HepG2 (cell line): ENCODE results near the gene RAB2B. TPM values are rescaled to one million over a fixed set of nuclear protein-coding genes. Genes with fewer than 3 reads are reported as not detected.

Experiments
- ATAC-seq: fragments of 200-7000 bp; cut with Tn5 transposase; 3 replicates; pipeline ENCODE4 v1.9.1; 2020; ENCODE audit warnings: mild to moderate bottlenecking, moderate library complexity
- BruUV-seq: library from RNA; stranded (reverse); fragments of 400-500 nt; replicated peaks from 2 replicates; lab custom pipeline; 2021; lab: Mats Ljungman, UMichigan
- CTCF ChIA-PET: fragments of 300-600 bp; formaldehyde crosslinking; extraction: SDS; loops from one replicate; lab custom pipeline; 2021; ENCODE audit warnings: low total read pairs, inconsistent platforms, low intra/inter-chr PET ratio; lab: Yijun Ruan, JAX
- POLR2A ChIA-PET: fragments of 350-600 bp; sonication (Branson Sonifier 250); formaldehyde crosslinking; loops from one replicate; lab custom pipeline; 2020; ENCODE audit warnings: antibody characterized with exemption, inconsistent platforms; lab: Yijun Ruan, JAX
- DNase-seq: peaks from one replicate; pipeline ENCODE4 v3.0.0-alpha.2; 2015; ENCODE audit warnings: low spot score
- FAIRE-seq: peaks from 3 replicates; lab custom pipeline; 2011; peaks lifted over from hg19 to GRCh38; lab: Jason Lieb, UNC
- H2AFZ ChIP-seq: one replicate; pipeline ENCODE4 v1.6.1; 2011; ENCODE audit warnings: low read length, inconsistent platforms
- H3K27ac ChIP-seq: fragments of 300-600 bp; 3 replicates; pipeline ENCODE4 v1.8.0; 2011; ENCODE audit warnings: mixed run types, mild to moderate bottlenecking, mixed read lengths, low read length, inconsistent platforms; ENCODE audit not compliant: insufficient read depth; ENCODE audit errors: extremely low read length
- H3K27me3 ChIP-seq, 2 experiments: fragments of 200-600 bp in 1 of 2; 2 replicates in 1 of 2; 3 replicates in 1 of 2; pipeline versions ENCODE4 v1.6.0 to v1.8.0; 2011; ENCODE audit warnings: low read length in 2 of 2, mild to moderate bottlenecking in 2 of 2, moderate library complexity in 2 of 2, inconsistent platforms in 1 of 2; ENCODE audit not compliant: insufficient read depth in 2 of 2, control insufficient read depth in 1 of 2
- H3K36me3 ChIP-seq, 2 experiments: fragments of 200-600 bp in 1 of 2; replicated peaks in 1 of 2; 2 replicates in 1 of 2; 3 replicates in 1 of 2; pipeline versions ENCODE4 v1.5.1 to v1.8.0; 2011; ENCODE audit warnings: low read length in 2 of 2, inconsistent platforms in 1 of 2; ENCODE audit not compliant: insufficient read depth in 2 of 2, control insufficient read depth in 1 of 2
- H3K4me1 ChIP-seq: 2 replicates; pipeline ENCODE4 v1.5.1; 2012; ENCODE audit warnings: low read length, inconsistent platforms; ENCODE audit not compliant: insufficient read depth
- H3K4me2 ChIP-seq: 2 replicates; pipeline ENCODE4 v1.6.0; 2011; ENCODE audit warnings: low read depth, low read length, inconsistent platforms
- H3K4me3 ChIP-seq, 3 experiments: fragments of 200-600 bp in 1 of 3; sonication (generic), shearing (Covaris generic) in 1 of 3; replicated peaks in 1 of 3; 2 replicates each; pipeline ENCODE4 v1.5.1; 2011 to 2016; ENCODE audit warnings: low read length in 3 of 3, inconsistent platforms in 2 of 3, low read depth in 2 of 3, mild to moderate bottlenecking in 2 of 3, control low read depth in 1 of 3, mixed read lengths in 1 of 3; ENCODE audit not compliant: insufficient read depth in 1 of 3
- H3K79me2 ChIP-seq: one replicate; pipeline ENCODE4 v1.6.1; 2011; ENCODE audit warnings: low read length, inconsistent platforms; ENCODE audit not compliant: insufficient read depth
- H3K9ac ChIP-seq: 2 replicates; pipeline ENCODE4 v1.6.0; 2011; ENCODE audit warnings: mild to moderate bottlenecking, low read depth, low read length, inconsistent platforms; ENCODE audit not compliant: insufficient read depth
- H3K9me3 ChIP-seq: 2 replicates; pipeline ENCODE4 v1.5.1; 2012; ENCODE audit warnings: mild to moderate bottlenecking, low read length
- H4K20me1 ChIP-seq: 2 replicates; pipeline ENCODE4 v1.6.0; 2011; ENCODE audit warnings: inconsistent platforms, mild to moderate bottlenecking, low read length, moderate library complexity; ENCODE audit not compliant: insufficient read depth
- ATAD3A ChIP-seq: sonication (generic); formaldehyde crosslinking; IDR thresholded peaks from 2 replicates; pipeline ENCODE4 v1.4.0; 2020; ENCODE audit warnings: missing genetic modification reagents
- CREM ChIP-seq, 2 experiments: sonication (generic) in 1 of 2; formaldehyde crosslinking in 1 of 2; IDR thresholded peaks; 2 replicates each; pipeline versions ENCODE4 v1.4.0 to v1.6.1; 2016 to 2020; ENCODE audit warnings: antibody characterized with exemption in 1 of 2, mild to moderate bottlenecking in 1 of 2, missing genetic modification reagents in 1 of 2
- IKZF1 ChIP-seq: fragments of 450-650 bp; IDR thresholded peaks from 2 replicates; pipeline ENCODE4 v1.7.1; 2016
- PHF21A ChIP-seq: sonication (generic); formaldehyde crosslinking; IDR thresholded peaks from 2 replicates; pipeline ENCODE4 v1.5.0; 2020; ENCODE audit warnings: mild to moderate bottlenecking, missing genetic modification reagents
- RBFOX2 ChIP-seq: fragments of 200-400 bp; formaldehyde crosslinking; IDR thresholded peaks from 2 replicates; pipeline ENCODE4 v1.6.1; 2017; ENCODE audit warnings: low read depth, mild to moderate bottlenecking, low read length
- RNF2 ChIP-seq: fragments of 450-650 bp; conservative IDR thresholded peaks from 2 replicates; pipeline ENCODE4 v1.6.1; 2016; ENCODE audit warnings: low read depth
- SP2 ChIP-seq: sonication (generic); formaldehyde crosslinking; IDR thresholded peaks from 2 replicates; pipeline ENCODE4 v1.5.1; 2020; ENCODE audit warnings: mild to moderate bottlenecking, missing genetic modification reagents
- TMF1 ChIP-seq: sonication (generic); formaldehyde crosslinking; IDR thresholded peaks from 2 replicates; pipeline ENCODE4 v1.8.1; 2022; ENCODE audit warnings: low read depth, missing genetic modification reagents
- ZNF431 ChIP-seq: sonication (generic); formaldehyde crosslinking; IDR thresholded peaks from 2 replicates; pipeline ENCODE4 v1.9.0; 2022; ENCODE audit warnings: missing genetic modification reagents, low read depth, mild to moderate bottlenecking, borderline replicate concordance
- ZNF550 ChIP-seq: sonication (generic); formaldehyde crosslinking; IDR thresholded peaks from 2 replicates; pipeline ENCODE4 v1.4.0; 2020; ENCODE audit warnings: mild to moderate bottlenecking, missing genetic modification reagents, borderline replicate concordance
- ZNF83 ChIP-seq: sonication (generic); formaldehyde crosslinking; IDR thresholded peaks from 2 replicates; pipeline ENCODE4 v1.4.0; 2020; ENCODE audit warnings: missing genetic modification reagents, mild to moderate bottlenecking, borderline replicate concordance
- WGBS: methylation state at CpG from one replicate; pipeline ENCODE4 v1.1.6; 2017; ENCODE audit warnings: low lambda C conversion rate; 5-methylcytosine and 5-hydroxymethylcytosine counted together
- in situ Hi-C: cut with HindIII; loops from 2 replicates; pipeline ENCODE4 v1.10.0; 2017; ENCODE audit warnings: low pct_unique_long_range_greater_than_20kb; ENCODE audit not compliant: extremely low pct_ligation_motif_present
- intact Hi-C: fragments of 100-400 bp; cut with micrococcal nuclease; formaldehyde crosslinking; loops from one replicate; pipeline ENCODE4 v1.10.0; 2022; ENCODE audit not compliant: unreplicated experiment
- polyA plus RNA-seq, 8 experiments: library from polyadenylated mRNA; depleted of rRNA in 3 of 8; stranded (reverse) in 7 of 8; unstranded in 1 of 8; fragments of >200 nt; fragmentation: Illumina TruSeq in 4 of 8; extraction: Trizol in 4 of 8; gene quantifications; 2 replicates each; pipeline versions ENCODE4 v1.2.1 to v1.2.3, GENCODE V29; 2011 to 2016; ENCODE audit warnings: low read depth in 4 of 8, missing spikeins in 1 of 8, mixed read lengths in 1 of 8; ENCODE audit not compliant: insufficient read depth in 1 of 8
- total RNA-seq, 5 experiments: library from RNA; depleted of rRNA; stranded (reverse); fragments of >200 nt; fragmentation: Illumina TruSeq; extraction: Trizol; gene quantifications; 2 replicates each; pipeline ENCODE4 v1.2.3, GENCODE V29; 2016; ENCODE audit warnings: low read depth in 1 of 5
- TF ChIP-seq, protein P1 (sequence below): sonication (generic); formaldehyde crosslinking; conservative IDR thresholded peaks from 2 replicates; pipeline ENCODE4 v1.4.0; 2020; ENCODE audit warnings: missing genetic modification reagents
- TF ChIP-seq, protein P2 (sequence below): sonication (generic); formaldehyde crosslinking; IDR thresholded peaks from 2 replicates; pipeline ENCODE4 v1.4.0; 2020; ENCODE audit warnings: missing genetic modification reagents

Gene RAB2B
- total and polyA plus RNA-seq, 2 of the 13 experiments (the other 11 are each of a cell fraction or from before 2014, with no cell fraction given): 36.0 to 60.6 TPM

DNA sequence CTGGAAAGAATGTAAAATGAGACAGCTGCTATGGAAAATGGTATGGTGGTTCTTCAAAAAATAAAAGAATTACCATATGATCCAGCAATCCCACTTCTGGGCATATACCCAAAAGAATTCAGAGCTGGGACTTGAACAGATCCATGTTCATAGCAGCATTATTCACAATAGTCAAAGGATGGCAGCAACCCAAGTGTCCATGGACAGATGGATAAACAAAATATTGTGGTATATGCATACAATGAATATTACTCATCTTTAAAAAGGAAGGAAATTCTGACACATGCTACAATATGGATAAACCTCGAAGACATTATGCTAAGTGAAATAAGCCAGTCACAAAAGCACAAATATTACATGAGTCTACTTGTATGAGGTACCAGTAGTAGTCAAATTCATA is 9.1 kb downstream of the RAB2B start (continued):
- TF ChIP-seq, protein P1, sequence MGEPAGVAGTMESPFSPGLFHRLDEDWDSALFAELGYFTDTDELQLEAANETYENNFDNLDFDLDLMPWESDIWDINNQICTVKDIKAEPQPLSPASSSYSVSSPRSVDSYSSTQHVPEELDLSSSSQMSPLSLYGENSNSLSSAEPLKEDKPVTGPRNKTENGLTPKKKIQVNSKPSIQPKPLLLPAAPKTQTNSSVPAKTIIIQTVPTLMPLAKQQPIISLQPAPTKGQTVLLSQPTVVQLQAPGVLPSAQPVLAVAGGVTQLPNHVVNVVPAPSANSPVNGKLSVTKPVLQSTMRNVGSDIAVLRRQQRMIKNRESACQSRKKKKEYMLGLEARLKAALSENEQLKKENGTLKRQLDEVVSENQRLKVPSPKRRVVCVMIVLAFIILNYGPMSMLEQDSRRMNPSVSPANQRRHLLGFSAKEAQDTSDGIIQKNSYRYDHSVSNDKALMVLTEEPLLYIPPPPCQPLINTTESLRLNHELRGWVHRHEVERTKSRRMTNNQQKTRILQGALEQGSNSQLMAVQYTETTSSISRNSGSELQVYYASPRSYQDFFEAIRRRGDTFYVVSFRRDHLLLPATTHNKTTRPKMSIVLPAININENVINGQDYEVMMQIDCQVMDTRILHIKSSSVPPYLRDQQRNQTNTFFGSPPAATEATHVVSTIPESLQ: no peak

GRCh38 chr14:21455912-21456667 is 20.7 kb downstream of the RAB2B start, which contains the start of gene CHD8:
Gene CHD8 (minus strand): TSS chr14:21456123. CDS start chr14:21431643, 24,480 bp downstream.
- no peaks in the 10 kb centered on the region for H3K9me3 ChIP-seq
- intact Hi-C loops: loop anchor here (1.0 to 5.0 kb wide), 5 partner anchors 19 to 101 kb away; partner anchors contain the start of genes METTL3 and RAB2B
- peak; percentile 100 for DNase-seq
- H3K27me3 ChIP-seq: no peaks in the 10 kb centered on the region; a peak in 1 of 5 replicates
- FAIRE-seq: peak; percentile 99
- H3K4me1 ChIP-seq: peaks cover 38% of the 10 kb centered on the region
- H3K79me2 ChIP-seq: peaks cover 43% of the 10 kb centered on the region
- peak within 1 kb of the TSS; percentile 96 for H3K27ac ChIP-seq
- H3K4me2 ChIP-seq: peak within 1 kb of the TSS; percentile 93
- H4K20me1 ChIP-seq: peaks cover 10% of the 10 kb centered on the region
- peak within 1 kb of the TSS; percentile 97 for H3K9ac ChIP-seq
- WGBS: under 1% methylated on average over 29 of the region's 36 CpGs
- in situ Hi-C loops: no loop called here
- ATAC-seq: peak; percentile 99
- peak within 1 kb of the TSS; percentile 93 for H2AFZ ChIP-seq
- H3K4me3 ChIP-seq: peak within 1 kb of the TSS; percentile 90 to 95 (median 93)
- POLR2A ChIA-PET: interaction anchor here (0.6 to 4.7 kb wide), 27 partner anchors 9 to 1551 kb away, joined by 3 to 211 read pairs (median 4); partner anchors contain the start of genes APEX1, METTL3, RAB2B and SALL2
- no TSS peak for BruUV-seq
- H3K36me3 ChIP-seq: peaks cover 6 to 8% of the 10 kb centered on the region in 2 experiments
- CTCF ChIA-PET: interaction anchor here (0.6 to 1.9 kb wide), 8 partner anchors 19 to 279 kb away, joined by 3 to 19 read pairs (median 3); partner anchors contain the start of genes RAB2B and TOX4
- TF ChIP-seq TMF1 (no peak), RNF2 (0 out of 2 replicates have a peak, but pooled peaks have one; percentile 11), PHF21A (peak; percentile 99), ZNF431 (CRISPR knock-in tag) (peak; percentile 92), IKZF1 (no peak), CREM (IDR thresholded peaks at IDR 0.05) (peak; percentile 96), CREM (CRISPR knock-in tag; IDR thresholded peaks at IDR 0.05) (no peak), ATAD3A (no peak), SP2 (CRISPR knock-in tag) (peak; percentile 94), ZNF83 (CRISPR knock-in tag) (no peak; the same call in 1 of the 2 replicates), RBFOX2 (peak; percentile 85), ZNF550 (CRISPR knock-in tag) (0 out of 2 replicates have a peak, but pooled peaks have one; percentile 64)
- TF ChIP-seq, protein P2, sequence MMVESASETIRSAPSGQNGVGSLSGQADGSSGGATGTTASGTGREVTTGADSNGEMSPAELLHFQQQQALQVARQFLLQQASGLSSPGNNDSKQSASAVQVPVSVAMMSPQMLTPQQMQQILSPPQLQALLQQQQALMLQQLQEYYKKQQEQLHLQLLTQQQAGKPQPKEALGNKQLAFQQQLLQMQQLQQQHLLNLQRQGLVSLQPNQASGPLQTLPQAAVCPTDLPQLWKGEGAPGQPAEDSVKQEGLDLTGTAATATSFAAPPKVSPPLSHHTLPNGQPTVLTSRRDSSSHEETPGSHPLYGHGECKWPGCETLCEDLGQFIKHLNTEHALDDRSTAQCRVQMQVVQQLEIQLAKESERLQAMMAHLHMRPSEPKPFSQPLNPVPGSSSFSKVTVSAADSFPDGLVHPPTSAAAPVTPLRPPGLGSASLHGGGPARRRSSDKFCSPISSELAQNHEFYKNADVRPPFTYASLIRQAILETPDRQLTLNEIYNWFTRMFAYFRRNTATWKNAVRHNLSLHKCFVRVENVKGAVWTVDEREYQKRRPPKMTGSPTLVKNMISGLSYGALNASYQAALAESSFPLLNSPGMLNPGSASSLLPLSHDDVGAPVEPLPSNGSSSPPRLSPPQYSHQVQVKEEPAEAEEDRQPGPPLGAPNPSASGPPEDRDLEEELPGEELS (CRISPR knock-in tag): no peak; the same call in none of the 2 replicates
